HG02870 (cell line): ENCODE data around the gene JUND.
A peak's percentile ranks its signal among the peaks of the same experiment; 100 is the strongest.

Experiments used
- ATAC-seq: cut with Tn5 transposase; IDR thresholded peaks from one replicate; pipeline ENCODE4 v1.9.1; 2021; ENCODE audit warnings: mild to moderate bottlenecking, moderate library complexity; ENCODE audit not compliant: unreplicated experiment

The JUND gene

DNA sequence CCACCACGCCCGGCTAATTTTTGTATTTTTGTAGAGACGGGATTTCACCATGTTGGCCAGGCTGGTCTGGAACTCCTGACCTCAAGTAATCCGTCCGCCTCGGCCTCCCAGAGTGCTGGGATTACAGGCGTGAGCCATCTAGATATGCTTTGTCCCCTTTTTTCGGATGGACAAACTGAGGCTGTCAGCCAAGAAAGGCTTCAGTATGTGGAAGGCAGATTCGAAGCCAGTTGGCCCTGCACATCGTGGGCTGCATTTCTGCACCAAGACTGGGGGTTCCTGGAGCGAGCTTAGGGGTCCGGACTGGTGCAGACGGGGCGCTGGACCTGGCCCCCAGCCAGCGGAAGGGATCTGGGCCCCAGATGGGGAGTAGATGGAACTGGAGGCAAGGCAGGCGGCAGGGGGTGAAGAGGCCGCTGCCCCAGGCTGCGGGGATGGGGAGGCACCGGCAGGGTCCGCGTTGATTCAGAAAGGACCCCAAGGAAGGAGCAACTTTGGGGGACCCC is 9.7 kb upstream of the JUND start:
- ATAC-seq: peak; percentile 6

DNA sequence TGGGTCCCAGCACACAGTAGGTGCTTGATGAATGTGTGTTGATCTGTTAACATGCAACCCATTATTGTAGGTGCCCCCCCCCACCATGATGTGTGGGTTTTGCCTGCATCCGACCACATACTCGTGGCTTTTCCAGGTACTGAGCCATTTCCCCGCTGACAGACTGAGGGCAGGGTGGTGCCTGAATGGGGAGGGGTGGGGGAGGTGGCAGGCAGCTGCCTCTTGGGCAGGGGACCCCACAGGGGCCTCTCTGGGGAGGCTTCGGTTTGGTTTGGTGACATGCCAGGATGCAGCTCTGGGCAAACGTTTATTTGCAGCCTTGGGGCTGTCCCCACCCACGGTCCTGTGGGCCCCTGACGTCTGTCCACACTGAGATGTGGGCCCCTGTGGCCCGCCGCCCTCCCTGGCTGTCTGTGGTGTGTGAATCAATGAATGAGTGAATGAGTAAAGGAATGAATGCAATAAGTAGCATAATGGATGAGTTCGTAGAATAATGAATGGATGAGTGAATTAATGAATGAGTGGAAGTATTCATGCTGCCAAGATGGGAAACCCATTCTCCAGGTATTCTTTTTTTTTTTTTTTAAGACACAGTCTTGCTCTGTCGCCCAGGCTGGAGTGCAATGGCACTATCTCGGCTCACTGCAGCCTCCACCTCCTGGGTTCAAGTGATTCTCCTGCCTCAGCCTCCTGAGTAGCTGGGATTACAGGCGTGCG is 9.0 kb upstream of the JUND start:
- no peak for ATAC-seq

DNA sequence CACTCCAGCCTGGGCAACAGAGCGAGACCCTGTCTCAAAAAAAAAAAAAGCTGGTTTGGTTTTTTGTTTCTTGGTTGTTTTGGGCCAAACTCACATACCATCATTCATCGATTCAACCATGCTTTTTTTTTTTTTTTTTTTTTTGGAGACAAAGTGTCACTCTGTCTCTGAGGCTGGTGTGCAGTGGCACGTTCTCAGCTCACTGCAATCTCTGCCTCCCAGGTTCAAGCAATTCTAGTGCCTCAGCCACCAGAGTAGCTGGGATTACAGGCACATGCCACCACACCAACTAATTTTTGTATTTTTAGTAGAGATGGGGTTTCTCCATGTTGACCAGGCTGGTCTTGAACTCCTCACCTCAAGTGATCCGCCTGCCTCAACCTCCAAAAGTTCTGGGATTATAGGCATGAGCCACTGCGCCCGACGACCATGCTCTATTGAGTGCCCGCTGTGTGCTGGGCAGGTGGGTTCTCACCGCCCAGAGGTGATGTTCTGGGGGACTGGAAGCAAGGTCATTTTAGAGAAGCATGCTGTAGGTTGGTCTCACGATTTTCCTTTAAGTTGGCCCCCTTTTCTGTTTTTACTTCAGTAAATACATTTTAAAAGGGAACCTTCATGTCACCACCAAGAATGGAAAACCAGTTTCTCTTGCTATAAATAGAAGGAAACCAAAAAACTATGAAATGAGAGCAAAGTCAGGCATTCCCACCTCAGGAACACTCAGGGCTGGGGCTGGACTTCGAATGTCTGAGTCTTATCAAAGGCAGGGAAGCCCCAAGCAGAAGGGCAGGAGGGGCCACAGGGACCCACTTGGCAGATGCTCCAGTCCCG is 8.3 kb upstream of the JUND start:
- ATAC-seq: no peak

DNA sequence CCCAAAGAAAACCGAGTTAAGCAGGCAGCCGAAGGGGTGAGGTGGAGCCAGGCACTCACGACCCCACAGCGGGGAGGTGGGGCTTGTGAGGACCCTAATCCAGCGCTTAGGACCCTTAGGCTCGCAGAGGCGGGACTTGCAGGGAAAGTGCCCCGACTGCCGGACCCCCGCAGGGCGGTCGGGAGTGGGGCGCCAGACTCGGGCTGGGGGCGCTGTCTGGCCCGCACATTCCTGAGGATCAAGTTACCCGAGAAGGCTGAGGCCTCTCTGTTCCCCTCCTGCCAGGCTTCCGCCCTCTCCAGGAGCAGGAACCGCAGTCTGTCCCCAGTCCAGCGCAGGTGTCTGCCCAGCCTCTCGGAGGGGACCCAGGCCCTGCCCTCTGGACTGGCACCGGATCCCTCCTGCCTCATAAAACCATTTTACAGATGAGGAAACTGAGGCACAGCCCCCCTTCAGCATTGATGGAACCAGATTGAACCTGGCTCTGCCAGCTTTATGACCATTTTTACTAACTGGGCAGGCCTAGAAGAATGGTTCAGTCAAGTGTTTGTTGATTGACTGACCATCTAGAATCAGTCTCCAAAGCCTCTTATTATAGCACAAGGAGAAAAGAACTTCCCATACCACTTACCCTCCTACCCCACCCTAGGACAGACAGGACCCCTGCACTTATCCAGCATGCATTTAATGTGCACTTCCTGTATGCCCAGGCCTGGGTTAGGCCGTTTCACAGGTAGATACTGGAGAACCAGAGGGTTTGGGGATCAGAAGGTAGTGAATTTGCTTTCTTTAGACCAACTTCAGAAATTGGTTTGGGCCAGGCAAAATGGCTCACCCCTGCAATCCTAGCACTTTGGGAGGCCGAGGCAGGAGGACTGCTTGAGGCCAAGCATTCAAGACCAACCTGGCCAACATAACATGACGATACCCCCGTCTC is 6.7 kb upstream of the JUND start:
- ATAC-seq: no peak

DNA sequence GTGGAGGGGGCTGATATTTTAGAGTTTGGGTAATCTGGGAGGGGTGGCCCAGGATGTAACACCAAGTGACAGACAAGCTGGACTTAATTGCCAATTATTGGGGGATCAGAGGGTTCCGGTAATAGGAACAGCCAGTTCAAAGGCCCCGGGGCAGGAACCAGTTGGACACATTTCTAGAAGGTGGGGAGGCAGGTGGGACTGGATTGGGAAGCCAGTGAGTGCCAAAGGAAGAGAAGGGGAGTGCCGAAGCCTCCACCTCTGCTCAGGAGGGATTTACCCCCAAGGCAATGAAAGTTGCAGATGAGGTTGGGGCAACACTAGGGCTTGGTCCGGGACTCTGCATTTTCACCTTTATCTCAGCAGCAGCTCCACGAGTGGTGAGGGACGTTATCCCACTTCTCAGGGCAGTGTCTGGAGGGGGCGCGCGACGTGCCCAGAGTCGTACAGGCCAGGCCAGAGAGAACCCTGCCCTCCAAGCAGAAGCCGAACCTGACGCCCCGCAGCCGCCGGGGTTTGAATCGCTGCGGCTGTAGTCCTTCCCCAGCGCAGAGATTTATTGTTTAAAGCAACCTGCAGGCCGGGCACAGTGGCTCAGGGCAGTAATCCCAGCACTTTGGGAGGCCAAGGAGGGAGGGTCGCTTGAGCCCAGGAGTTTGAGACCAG is 5.7 kb upstream of the JUND start:
- ATAC-seq: no peak

DNA sequence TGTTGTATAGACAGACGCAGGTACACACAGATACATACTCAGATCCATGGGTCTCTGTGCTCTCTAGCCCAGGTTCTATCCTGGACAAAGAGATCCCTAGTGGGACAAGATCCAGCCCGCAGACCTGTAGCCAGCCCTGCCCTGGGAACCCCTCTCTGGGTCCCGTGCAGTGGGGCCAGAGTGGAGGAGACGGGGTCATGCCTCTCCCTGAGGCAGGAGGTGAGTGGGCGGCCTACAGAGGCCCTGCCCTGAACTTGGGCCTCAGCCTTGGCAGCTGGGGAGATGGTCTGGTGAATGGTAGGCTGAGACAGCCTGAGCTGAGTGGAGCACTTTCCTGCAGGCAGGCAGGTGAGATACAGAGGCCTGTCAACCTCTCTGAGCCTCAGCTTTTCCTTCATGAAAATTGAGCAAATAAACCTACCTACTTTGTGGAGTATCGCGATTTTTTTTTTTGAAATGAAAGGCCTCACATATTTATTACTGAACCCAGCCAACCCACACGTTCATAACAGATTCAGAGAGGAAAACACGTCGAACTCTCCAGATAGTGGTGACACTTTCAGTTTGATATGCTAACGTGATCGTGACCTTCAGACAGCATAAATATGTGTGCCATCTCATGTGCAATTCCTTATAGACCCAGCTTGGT is 3.4 kb upstream of the JUND start:
- ATAC-seq: no peak

DNA sequence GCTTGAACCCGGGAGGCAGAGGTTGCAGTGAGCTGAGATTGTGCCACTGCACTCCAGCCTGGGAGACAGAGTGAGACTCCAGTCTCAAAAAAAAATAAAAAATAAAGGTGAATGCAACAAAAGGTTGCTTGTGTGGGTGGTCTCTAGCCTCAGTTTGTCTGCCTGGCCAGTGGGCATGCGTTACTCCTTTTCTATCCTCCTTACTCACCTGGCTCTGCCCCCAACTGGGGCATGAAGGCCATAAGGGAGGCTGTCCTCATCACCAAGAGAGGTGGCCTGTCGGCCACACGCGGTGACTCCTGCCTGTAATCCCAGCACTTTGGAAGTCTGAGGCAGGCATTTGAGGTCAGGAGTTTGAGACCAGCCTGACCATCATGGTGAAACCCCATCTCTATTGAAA is 1.9 kb upstream of the JUND start:
- no peak for ATAC-seq

DNA sequence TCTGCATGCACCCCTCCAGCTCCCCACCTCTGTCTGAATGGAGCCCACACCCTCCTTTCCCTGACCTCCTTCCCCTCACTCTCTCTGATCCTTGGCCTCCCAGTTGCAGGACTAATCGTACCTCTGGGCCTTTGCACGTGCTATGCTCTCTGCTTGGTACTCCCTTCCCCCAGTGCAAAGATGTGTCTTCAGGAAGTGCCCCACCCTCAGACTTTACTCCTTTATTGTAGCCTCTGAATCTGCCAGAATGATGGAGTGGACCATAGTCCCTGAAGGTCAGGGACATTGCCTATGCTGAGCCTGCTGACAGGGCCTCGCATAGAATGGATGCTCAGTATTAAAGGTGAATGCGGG is 1.3 kb upstream of the JUND start:
- ATAC-seq: no peak

DNA sequence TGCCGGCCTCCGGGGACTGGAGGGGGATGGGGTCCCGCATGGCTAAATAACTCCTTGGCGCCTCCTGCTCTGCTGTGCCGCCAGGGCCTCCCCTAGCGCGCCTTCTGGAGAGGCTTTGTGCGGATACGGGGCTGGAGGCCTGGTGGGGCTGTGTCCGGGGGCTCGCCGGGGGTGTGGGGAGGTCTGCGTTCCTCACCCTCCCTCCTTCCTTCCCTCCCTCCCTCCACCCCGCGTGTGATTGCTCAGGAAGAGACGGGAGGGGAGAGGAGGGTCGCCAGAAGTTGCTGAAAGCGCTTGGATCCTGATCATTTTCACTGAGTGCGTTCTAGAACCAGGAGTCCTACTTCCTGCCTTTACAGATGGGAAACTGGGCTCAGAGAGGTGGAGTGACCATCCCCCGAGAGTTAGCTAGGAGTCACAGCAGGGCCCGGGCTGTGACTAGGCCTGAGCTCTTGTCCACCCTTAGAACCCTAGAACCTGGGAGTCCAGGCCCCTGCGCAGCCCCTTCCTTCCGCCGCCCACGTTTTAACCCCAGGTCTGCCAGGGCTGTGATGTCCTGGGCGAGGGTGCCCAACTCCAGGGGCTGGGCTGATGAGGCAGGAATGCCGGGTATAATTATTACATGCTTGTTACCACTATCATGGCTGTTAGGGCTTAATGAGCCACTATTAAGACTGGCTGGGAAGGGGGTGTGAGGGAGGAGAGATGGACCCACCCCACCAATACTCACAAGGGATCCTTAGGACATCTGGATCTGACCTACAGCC is 782 bp upstream of the JUND start:
- no peak for ATAC-seq

DNA sequence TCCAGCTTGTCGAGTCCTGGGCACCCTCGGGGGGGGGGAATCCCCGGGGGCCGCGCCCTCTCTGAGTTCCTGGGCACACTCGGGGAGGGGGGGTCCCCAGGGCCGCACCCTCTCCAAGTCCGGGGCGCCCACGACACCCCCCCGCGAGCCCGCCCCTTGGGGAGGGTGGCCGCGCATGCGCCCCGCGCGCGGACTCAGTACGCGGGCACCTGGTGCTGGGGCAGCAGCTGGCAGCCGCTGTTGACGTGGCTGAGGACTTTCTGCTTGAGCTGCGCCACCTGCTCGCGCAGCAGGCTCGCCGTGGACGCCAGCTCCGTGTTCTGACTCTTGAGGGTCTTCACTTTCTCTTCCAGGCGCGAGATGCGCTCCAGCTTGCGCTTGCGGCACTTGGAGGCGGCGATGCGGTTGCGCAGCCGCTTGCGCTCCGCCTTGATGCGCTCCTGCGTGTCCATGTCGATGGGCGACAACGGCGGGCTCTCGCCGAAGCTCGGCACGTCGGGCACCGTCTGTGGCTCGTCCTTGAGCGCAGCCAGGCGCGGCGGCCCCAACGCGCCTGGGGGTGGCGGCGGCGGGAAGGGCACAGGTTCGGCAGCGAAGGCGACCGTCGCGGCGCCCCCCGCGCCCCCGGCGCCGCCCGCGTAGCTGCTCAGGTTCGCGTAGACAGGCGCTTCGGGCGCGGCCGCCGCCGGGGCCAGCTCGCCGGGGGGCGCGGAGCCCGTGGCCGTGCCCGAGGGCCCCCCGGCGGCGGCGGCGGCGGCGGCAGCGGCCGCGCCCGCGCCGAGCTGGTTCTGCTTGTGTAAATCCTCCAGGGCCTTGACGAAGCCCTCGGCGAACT is 958 bp downstream of the JUND start:
- no peak for ATAC-seq

DNA sequence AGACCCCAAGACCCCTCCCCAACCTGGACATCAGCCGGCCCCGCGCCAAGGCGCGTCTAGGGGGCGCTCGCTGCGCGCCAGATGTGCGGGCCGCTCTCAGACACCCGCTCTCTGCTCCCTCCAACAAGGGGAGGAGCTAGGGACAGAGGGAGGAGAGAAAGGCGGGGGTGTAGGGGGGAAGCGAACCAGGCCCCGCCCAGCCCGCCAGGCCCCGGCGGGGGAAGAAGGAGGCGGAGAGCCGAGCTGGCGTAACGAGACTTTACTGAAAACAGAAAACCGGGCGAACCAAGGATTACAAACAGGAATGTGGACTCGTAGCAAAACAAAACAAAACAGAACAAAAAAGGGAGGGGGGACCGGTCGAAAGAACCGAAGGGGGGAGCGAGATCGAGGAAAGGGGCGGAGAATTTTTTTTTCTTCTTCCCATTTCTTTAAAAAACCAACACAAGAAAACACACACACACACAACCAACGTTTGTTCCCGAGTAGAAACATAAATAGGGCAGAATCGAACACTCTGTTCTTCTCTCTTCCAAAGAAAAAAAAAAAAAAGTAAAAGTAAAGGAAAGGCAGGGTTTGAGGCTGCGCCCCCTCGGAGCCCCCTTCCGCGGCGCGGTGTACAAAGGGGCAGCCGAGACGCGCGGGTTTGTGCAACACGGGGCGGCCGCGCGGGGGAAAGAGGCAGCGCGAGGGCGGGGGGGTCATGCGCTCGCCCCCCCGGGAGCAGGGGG is 1.7 kb downstream of the JUND start:
- no peak for ATAC-seq

DNA sequence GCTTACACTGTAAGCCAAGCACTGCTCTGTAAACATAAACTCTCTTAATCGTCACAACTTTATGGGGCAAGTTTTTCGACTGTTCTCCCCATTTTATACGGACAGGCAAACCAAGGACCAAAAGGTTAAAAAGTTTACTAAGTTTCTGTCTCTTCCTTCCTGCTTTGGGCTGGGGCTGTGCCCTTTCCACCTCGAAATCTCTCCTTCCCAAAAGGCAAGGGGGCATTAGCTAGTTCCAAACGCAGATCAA is 2.2 kb downstream of the JUND start:
- ATAC-seq: no peak

DNA sequence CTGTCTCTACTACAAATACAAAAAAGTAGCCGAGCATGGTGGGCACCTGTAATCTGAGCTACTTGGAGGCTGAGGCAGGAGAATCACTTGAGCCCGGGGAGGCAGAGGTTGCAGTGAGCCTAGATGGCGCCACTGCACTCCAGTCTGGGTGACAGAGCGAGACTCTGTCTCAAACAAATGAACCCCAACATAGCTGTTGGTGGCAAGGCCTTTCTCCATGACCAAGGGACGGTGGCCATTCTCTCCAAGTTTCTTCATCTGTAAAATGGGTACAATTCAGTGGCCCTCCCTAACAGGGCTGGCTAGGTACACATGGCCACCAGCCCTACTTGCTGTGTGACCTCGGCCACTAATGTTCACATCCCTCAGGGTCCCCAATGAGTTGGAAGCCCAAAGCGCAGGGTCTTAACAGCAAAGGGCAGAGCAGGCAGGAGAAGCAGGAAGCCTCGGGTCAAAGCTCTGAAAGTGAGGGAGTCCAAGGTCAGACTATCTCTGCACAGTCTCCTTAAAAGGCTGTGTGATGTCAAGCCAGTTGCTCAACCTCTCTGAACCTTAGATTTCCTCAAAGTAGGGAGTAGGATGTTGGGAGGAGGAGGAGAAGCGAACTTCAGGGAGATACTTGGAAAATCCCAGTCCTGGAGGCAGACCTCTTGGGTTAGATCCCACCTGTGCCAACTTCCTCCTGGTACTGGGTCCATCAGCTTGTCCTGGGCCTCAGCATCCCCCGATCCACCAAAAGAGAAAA is 2.7 kb downstream of the JUND start:
- ATAC-seq: no peak

DNA sequence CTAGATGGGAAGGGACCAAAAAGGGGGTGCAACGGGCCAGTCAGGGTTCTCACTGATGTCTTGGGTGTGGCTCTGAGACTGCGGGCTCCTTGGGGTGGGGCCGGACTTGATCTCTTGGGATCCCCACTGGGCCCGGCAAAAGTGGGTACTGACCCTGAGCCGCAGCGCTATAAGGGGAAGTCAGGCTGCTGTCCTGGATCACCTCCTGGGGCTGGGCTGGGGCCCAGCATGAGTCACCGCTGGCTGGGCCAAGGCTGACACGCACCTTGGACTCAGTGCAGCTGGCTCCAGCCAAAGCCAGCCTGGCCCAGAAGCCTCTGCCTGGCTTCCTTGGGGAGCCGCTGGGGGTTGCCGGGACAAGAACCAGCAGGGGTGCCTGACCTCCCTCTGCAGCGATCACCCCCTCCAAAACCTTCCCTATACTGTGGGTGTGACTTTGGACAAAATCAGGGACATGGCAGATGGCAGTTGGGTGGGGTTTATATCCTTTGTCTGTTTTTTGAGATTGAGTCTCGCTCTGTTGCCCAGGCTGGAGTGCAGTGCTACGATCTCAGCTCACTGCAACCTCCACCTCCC is 6.6 kb downstream of the JUND start:
- no peak for ATAC-seq

DNA sequence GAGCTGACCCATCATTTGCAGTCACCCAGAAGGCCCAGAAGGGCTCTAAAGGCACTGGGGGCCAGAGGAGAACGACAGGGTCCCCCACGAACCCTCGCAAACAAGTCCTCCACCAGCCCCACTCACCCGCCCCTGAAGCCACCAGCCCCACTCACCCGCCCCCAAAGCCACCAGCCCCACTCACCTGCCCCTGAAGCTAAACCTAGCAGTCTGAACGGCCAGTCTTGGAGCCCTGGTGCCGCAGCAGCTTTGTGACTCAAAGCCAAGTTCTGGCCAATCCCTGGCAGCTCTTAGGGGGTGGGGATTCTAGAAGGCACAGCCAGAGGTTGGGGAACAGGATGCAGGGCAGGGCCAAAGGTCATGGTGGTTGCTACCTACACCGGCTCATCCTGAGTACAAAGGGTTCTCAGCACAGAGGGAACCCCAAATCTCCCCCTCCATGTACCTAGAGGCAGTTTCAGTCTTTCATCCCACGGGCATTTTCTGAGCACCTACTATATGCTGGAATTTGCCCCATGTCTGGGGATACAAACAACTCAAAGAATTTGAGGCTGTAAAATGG is 7.1 kb downstream of the JUND start, which contains the start of gene IQCN:
TSS of gene IQCN (minus strand) at position 234 of the 562 bp plus-strand sequence. CDS start 4,974 bp downstream, outside the sequence.
- no peak for ATAC-seq

DNA sequence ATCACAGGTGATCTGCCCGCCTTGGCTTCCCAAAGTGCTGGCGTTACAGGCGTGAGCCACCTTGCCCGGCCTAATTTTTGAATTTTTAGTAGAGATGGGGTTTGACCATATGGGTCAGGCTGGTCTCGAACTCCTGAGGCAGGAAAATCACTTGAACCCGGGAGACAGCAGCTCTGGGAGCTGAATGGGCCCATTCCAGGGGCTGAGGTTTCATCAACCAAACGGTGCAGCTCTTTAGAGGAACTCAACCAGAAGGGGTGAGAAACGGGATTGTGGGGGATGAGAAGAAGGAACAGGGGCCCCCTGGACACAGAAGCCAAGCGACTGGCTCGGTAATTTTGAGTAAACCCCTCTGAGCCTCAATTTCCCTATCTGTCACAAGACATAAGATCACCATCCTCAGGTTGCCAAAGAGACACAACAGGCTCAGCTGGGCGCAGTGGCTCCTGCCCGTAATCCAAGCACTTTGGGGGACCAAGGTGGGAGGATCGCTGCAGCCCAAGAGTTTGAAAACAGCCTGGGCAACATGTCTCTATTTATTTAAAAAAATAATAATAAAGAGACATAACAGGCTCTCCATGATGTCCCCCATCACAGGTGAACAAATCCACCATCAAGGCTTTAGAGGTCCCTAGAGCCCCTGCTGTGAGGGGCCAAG is 7.7 kb downstream of the JUND start:
- no peak for ATAC-seq
